ENCODE data around the gene LEFTY1.

Gene LEFTY1

DNA sequence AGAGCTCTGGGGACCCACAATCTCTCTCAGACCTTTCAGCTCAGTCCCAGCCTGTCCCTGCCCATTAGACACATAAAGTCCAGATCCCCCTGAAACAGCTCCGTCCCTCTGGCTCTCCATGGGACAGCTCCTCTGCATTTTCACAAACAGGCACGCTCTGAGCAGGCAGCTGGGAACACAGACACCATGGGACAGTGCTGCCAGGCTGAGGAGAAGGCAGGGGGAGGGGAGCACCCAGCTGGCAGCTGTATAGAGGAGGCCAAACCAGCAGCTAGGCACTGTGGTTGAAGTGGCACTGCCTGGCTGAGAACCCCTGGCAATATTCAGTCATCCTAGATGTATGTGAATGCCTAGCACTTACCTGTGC, 8.7 kb downstream of the LEFTY1 start:
- CTCF ChIA-PET = interaction anchor here (0.7 to 2.3 kb wide), 9 partner anchors 8 to 406 kb away, joined by 3 to 7 read pairs (median 4); partner anchors contain the start of gene SRP9
- H3K27me3 Mint-ChIP-seq = peaks cover 4% of the 10 kb centered on the region
- H3K4me3 Mint-ChIP-seq = peak overlapping the region; percentile 96
- H3K9me3 Mint-ChIP-seq = no peaks in the 10 kb centered on the region
- H3K27ac Mint-ChIP-seq = peak overlapping the region; percentile 96
- H3K4me1 Mint-ChIP-seq = peaks cover 71% of the 10 kb centered on the region
- DNase-seq = no peak
- H3K36me3 Mint-ChIP-seq = peaks cover 56% of the 10 kb centered on the region

DNA sequence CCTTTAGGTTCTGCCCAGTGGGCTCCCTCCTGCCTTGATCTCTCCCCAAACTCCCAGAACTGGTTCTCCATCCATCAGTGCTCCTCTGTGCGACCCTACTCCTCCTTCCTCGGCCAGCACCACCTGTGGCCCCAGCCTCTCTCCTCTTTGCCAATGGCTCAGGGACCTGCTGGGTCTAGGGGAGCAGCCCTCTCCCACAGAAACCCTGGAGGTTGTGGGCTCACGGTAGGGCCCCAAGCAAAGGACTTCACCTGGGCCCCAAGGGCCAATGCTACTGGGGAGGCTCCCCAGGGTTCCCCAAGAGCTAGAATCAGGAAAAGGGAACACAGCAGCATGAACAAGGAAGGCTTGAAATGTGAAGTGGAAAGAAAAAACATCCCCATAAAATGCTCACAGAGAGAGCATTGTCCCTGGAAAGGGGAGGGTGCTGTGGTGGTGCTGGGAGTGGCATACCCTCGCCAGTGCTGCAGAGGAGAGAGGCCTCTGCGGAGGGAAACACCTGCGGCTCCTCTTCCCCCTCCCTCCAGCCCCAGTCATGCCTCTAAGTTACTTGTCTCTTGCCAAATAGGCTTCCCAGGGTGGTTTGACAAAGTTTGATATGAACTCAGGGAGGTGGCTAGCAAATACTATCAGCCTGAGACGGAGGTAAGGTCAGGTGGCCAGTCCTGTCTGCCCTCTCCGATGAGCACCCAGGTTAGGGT, 9.3 kb downstream of the LEFTY1 start:
- peaks cover 77% of the 10 kb centered on the region for H3K4me1 Mint-ChIP-seq
- DNase-seq = peak; percentile 59
- H3K27me3 Mint-ChIP-seq = peaks cover 4% of the 10 kb centered on the region
- H3K4me3 Mint-ChIP-seq = peak overlapping the region; percentile 96
- H3K9me3 Mint-ChIP-seq = no peaks in the 10 kb centered on the region
- CTCF ChIA-PET = interaction anchor here (1.1 to 2.3 kb wide), 4 partner anchors 22 to 32 kb away, joined by 3 to 7 read pairs (median 4); no protein-coding TSS in a partner anchor
- H3K36me3 Mint-ChIP-seq = peaks cover 58% of the 10 kb centered on the region
- H3K27ac Mint-ChIP-seq = peak overlapping the region; percentile 96

DNA sequence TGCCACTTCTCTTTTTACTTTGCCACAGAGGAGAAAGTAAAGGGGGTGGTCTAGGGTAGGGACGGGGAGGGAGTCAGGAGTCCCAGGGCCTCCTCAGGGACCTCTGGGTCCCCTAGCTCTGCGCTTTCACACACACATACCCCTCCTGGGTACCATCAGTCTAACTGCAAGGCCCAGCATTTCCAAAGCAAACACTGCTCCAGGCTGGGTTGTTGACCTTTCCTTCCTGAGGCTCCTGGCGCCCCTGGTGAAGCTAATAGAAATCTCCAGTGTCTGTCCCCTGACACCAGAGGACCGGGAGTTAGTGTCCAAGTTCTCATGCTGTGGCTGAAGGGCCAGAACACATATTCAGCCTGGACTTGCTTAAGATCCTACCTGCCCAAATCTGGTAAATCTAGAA, 10.7 kb downstream of the LEFTY1 start:
- CTCF ChIA-PET = interaction anchor here (0.5 to 2.1 kb wide), 7 partner anchors 8 to 101 kb away, joined by 3 to 9 read pairs (median 3); partner anchors contain the start of genes LEFTY1 and SRP9
- Mint-ChIP-seq H3K27ac (peak overlapping the region; percentile 64), H3K4me3 (peak overlapping the region; percentile 96), H3K9me3 (no peaks in the 10 kb centered on the region), H3K27me3 (no peaks in the 10 kb centered on the region), H3K4me1 (peaks cover 79% of the 10 kb centered on the region), H3K36me3 (peaks cover 66% of the 10 kb centered on the region)
- no peak for DNase-seq

DNA sequence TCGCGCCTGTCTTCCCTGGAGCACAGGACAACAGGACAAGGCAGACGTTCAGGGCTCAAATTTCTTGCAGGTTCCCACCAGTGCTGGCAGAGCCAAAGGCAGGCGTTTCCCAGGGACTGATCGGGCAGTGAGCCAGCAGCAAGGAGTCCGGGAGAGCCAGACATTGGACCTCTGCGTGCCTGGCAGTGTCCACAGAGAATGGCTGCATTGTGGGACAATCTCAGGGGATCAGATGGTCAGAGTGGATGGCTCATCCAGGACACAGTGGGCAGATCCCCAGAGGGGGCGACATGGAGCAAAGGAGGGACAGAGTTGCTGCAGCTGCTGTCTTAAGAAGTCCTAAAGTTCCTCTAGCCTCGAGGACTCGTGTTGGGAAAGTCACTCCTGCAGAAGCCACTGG, 11.4 kb downstream of the LEFTY1 start:
- H3K9me3 Mint-ChIP-seq = no peaks in the 10 kb centered on the region
- H3K36me3 Mint-ChIP-seq = peaks cover 69% of the 10 kb centered on the region
- CTCF ChIA-PET = interaction anchor here (0.5 to 2.1 kb wide), 8 partner anchors 11 to 100 kb away, joined by 3 to 9 read pairs (median 3); partner anchors contain the start of genes LEFTY1 and SRP9
- no peak overlapping the region for H3K27ac Mint-ChIP-seq
- DNase-seq = peak; percentile 50
- H3K4me3 Mint-ChIP-seq = peak overlapping the region; percentile 8
- H3K27me3 Mint-ChIP-seq = no peaks in the 10 kb centered on the region
- peaks cover 81% of the 10 kb centered on the region for H3K4me1 Mint-ChIP-seq

DNA sequence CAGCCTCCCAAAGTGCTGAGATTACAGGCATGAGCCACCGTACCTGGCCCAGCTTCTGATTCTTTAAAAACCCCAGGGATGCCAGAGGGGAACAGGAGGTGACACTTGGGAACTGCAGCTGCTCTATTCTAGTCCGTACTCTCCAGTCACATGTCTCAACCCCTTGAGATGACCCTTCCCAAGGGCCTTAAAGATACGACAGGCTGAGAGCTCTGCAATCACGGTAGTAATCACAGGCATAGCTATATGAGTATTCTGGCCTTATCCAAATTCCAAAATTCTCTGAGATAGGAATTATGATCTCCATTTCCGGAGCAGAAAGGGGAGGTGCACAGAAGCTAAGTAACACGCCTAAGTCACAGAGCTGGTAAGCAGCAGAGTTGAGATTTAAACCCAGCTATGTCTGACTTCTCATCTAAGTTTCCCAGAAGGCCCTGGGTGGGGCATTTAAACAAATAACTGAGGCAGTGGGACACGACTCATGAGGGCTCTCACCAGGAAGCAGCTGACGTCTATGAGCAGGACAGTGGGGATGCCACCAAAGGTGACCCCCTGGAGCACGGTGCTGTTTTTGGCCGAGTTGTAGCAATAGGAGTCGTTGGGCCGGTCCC, 11.9 kb downstream of the LEFTY1 start:
- H3K4me1 Mint-ChIP-seq = peaks cover 82% of the 10 kb centered on the region
- no peaks in the 10 kb centered on the region for H3K27me3 Mint-ChIP-seq
- H3K9me3 Mint-ChIP-seq = no peaks in the 10 kb centered on the region
- CTCF ChIA-PET = interaction anchor here (0.5 to 2.1 kb wide), 9 partner anchors 10 to 419 kb away, joined by 3 to 9 read pairs (median 3); partner anchors contain the start of genes LEFTY1 and SRP9
- no peak overlapping the region for H3K27ac Mint-ChIP-seq
- no peak for DNase-seq
- H3K4me3 Mint-ChIP-seq = no peak overlapping the region
- peaks cover 70% of the 10 kb centered on the region for H3K36me3 Mint-ChIP-seq

DNA sequence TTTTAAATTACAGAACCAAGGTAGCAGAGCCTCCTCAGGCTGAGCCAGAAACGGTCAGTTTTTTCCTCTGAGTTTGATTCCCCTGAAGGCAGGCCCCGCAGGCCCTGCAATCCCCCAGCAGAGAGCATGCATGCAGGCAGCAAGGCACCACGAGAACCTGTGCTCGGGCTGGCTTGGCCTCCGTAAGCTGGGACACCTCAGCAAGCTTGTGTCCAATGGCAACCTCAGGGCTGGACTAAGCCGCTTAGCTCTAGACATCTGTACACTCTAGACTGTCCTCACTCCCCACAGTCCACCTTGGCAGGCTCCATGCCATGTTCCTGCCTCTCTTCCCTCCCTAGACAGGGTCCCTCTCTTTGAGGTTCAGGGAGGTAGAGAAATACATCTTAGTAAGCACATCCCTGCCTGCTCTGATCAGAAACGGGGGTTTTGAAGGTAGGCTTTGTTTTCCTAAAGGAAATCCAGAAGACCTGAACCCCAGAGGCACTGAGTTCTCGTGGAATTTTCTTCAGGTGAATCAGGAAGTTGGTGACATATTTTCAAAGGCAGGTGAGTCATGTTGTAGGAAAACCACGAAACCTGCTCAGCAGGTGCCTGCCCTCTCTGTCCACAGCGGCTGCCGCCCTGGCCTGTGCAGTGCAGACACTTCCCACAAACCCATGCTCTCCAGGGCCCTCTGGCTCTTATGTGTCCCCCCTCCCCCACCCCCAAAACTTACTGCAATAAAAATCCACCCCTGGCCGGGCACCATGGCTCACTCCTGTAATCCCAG, 13.7 kb downstream of the LEFTY1 start:
- DNase-seq = no peak
- Mint-ChIP-seq H3K4me1 (peaks cover 82% of the 10 kb centered on the region), H3K36me3 (peaks cover 77% of the 10 kb centered on the region), H3K9me3 (no peaks in the 10 kb centered on the region), H3K27me3 (no peaks in the 10 kb centered on the region), H3K27ac (no peak overlapping the region), H3K4me3 (no peak overlapping the region)
- CTCF ChIA-PET = interaction anchor here (1.6 kb wide), 1 partner anchor 16 kb away, joined by 3 read pairs; no protein-coding TSS in a partner anchor

DNA sequence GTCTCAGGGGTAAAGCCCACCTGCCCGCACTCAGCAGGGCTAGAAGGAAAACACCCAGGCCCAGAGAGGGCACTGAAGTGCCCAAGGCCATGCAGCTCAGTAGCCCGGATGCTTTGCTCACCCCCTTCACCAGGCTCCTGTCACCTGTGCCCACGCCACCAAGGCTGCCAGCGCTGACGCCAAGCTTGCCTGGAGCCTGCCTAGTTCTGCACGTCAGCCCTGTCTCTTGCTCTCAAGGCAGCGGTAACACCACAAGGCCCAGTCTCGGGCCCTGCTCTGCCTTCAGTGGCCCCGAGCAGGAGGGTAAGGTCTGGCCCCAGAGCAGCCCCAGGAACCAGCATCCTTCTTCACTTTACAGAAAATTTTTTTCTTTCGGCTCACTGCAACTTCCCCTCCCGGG, 14.5 kb downstream of the LEFTY1 start:
- Mint-ChIP-seq H3K9me3 (no peaks in the 10 kb centered on the region), H3K4me1 (peaks cover 74% of the 10 kb centered on the region), H3K36me3 (peaks cover 70% of the 10 kb centered on the region), H3K27me3 (no peaks in the 10 kb centered on the region), H3K4me3 (no peak overlapping the region), H3K27ac (no peak overlapping the region)
- CTCF ChIA-PET = no interaction called here
- DNase-seq = no peak

DNA sequence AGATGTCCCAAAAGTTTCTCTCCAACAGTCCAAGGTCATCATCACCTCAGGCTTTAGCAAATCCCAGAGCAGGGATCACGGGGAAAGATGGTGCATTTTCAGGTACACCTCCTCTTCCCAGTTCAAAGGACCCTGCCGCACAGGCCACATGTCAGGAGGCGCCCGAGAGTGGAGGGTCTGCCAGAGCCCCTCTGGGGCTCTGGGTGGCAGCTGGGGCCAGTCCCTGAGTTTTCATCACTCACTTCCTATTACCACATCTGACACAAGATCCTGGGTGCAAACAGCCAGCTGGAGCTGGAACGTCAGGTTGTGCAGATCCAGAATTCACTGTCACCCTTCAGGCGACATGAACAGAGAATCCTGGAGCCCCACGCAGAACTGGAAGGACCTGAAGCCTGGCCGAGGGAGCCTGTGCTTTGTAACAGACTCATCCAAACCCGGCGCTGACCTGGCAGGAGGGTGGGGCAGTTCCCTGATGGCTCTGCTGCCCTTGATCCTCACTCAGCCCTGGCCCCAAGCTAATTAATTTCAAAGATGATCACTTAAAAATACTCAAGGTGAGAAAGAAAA, 15.6 kb downstream of the LEFTY1 start:
- Mint-ChIP-seq H3K9me3 (no peaks in the 10 kb centered on the region), H3K4me1 (peaks cover 67% of the 10 kb centered on the region), H3K4me3 (no peak overlapping the region)

DNA sequence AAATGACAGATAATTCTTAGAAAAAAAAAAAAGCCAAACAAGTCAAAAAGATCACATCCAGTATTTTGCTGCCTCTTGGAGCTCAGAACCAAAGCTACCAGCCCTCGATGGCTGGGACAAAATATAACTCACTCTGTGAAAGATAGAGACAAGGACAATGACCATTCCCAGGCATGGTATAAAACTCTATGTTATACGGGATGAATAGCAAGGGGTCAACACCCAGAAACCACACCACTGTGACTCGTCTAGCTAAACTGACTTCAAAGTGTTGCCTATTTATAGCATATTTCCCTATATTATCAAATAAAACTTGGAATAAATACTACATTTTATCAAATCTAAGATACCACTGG, 16.9 kb downstream of the LEFTY1 start:
- CTCF ChIA-PET = interaction anchor here (0.6 to 1.6 kb wide), 3 partner anchors 9 to 20 kb away, joined by 3 to 4 read pairs (median 4); partner anchors contain the start of gene TMEM63A
- peaks cover 66% of the 10 kb centered on the region for H3K4me1 Mint-ChIP-seq
- no peaks in the 10 kb centered on the region for H3K27me3 Mint-ChIP-seq
- no peak overlapping the region for H3K4me3 Mint-ChIP-seq
- no peak for DNase-seq
- H3K9me3 Mint-ChIP-seq = no peaks in the 10 kb centered on the region
- H3K27ac Mint-ChIP-seq = peak overlapping the region; percentile 70
- H3K36me3 Mint-ChIP-seq = peaks cover 67% of the 10 kb centered on the region

More for the DNA sequence above, 15.6 kb downstream of the LEFTY1 start:
- no peak for DNase-seq
- H3K36me3 Mint-ChIP-seq = peaks cover 65% of the 10 kb centered on the region
- H3K27me3 Mint-ChIP-seq = no peaks in the 10 kb centered on the region
- no peak overlapping the region for H3K27ac Mint-ChIP-seq
- CTCF ChIA-PET = no interaction called here

DNA sequence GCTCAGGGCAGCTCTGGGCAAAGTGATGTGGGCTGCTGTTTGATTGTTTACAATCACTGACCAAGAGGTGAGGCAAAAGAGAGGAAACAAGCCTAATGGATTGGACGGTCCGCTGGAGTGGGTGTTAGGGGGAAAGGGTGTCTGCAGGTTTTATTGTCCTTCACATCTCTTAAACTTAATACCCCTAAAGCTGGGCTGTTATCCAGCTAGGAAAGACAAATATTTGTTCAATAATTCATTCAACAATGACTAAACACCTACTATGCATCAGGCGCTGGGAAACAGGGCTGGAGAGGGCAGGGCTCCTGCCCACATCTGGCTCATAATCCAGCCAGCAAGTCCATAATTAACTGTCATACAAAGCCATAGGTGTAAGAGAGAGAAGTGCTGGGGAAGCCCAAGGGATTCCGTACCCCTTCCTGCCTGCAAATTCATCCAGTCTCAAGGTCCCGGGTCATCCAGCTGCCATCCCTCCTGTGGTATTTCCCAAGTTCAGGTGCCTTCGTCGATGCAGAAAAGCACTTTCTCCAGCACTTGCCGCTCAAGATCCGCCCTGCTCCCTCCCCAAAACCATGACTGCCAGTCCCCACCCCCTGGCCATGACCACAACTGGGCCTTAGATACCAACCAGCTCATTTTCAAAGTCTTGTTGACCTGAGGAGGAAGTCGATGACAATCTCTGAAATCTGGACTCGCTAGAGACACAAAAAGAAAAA, 17.4 kb downstream of the LEFTY1 start:
- H3K4me3 Mint-ChIP-seq = no peak overlapping the region
- H3K27ac Mint-ChIP-seq = peak overlapping the region; percentile 70
- no peaks in the 10 kb centered on the region for H3K9me3 Mint-ChIP-seq
- peaks cover 68% of the 10 kb centered on the region for H3K36me3 Mint-ChIP-seq
- peaks cover 66% of the 10 kb centered on the region for H3K4me1 Mint-ChIP-seq
- H3K27me3 Mint-ChIP-seq = no peaks in the 10 kb centered on the region
- no peak for DNase-seq
- CTCF ChIA-PET = interaction anchor here (0.6 to 1.6 kb wide), 3 partner anchors 9 to 20 kb away, joined by 3 to 4 read pairs (median 4); partner anchors contain the start of gene TMEM63A

DNA sequence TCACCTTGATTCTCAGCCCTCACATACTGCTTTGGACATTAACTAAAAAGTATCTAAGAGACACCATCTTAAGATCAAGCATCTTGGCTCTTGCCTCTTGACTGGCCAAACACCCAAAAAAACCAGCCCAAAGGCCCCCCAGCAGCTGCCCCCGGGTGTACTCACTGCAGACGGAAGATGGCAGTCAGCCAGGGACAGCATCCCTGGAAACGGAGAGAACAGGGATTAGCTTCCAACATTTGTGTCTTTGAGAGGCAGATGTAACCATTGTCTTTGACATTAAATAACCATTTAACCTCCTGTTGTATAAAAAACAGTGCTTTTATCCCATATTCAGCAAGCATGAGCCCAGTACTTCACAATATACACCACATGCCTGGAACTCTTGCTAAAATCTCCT, 18.0 kb downstream of the LEFTY1 start:
- no peak for DNase-seq
- Mint-ChIP-seq H3K27ac (no peak overlapping the region), H3K4me3 (no peak overlapping the region), H3K36me3 (peaks cover 68% of the 10 kb centered on the region), H3K9me3 (no peaks in the 10 kb centered on the region), H3K27me3 (no peaks in the 10 kb centered on the region), H3K4me1 (peaks cover 66% of the 10 kb centered on the region)
- CTCF ChIA-PET = interaction anchor here (1.3 to 1.6 kb wide), 2 partner anchors 10 kb away, joined by 4 read pairs; no protein-coding TSS in a partner anchor

DNA sequence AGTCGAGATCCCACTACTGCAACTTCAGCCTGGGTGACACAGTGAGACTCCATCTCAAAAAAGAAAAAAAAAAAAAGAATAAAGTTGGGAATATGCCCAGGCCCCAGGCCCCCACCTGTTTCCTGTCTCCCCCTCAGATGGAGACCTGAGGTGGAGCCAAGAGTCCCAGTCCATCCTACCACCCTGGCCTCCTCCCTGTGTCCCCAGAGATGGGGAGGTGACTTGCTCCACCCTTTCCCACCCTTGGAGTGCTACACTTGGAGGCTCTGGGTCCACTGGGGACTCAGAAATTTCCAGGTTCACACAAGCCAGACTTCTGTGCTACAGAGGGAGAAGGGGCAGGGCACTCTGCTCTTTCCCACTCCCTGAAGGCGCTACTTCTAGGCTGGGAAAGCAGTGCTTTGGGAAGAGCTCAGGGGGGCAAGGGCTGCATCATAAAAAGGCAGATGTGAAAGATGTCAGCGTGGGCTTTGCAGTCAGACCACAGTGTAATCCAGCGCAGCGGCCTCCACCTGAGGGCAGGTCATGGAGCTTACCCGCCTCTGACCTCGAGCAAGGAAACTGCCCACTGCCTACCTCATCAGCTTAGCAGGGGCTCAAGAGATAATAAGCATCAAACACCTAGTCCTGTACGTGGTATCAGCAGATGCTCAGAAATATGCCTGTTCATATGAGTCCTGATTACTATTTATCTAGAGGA, 20.2 kb downstream of the LEFTY1 start:
- H3K4me3 Mint-ChIP-seq = no peak overlapping the region
- H3K36me3 Mint-ChIP-seq = peaks cover 71% of the 10 kb centered on the region
- H3K27me3 Mint-ChIP-seq = no peaks in the 10 kb centered on the region
- H3K27ac Mint-ChIP-seq = no peak overlapping the region
- no peaks in the 10 kb centered on the region for H3K9me3 Mint-ChIP-seq
- CTCF ChIA-PET = interaction anchor here (1.2 kb wide), 1 partner anchor 14 kb away, joined by 5 read pairs; the partner anchor contains the start of gene TMEM63A
- peaks cover 62% of the 10 kb centered on the region for H3K4me1 Mint-ChIP-seq
- no peak for DNase-seq

DNA sequence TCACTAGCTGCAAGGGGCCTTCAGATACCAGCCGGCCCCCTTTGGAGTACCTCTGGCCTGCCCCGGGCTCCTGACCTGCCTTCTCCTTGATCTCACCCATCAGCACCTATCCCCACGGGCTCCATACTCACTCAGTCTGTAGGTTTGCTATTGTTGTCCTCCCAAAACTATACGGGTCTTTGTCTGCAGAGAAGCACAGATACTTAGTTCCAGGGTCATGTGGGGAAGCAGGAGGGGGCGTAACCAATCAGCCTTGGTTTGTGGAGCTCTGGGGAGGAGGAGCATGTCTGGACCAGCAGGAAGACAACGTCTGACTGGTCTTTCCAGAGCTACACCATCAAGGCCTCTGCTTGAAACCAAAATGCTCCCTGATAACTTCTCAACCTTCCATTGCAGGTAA, 22.0 kb downstream of the LEFTY1 start:
- Mint-ChIP-seq H3K36me3 (peaks cover 76% of the 10 kb centered on the region), H3K4me3 (peak overlapping the region; percentile 22), H3K9me3 (no peaks in the 10 kb centered on the region), H3K27me3 (no peaks in the 10 kb centered on the region), H3K4me1 (peaks cover 52% of the 10 kb centered on the region), H3K27ac (peak overlapping the region; percentile 67)
- DNase-seq = no peak
- CTCF ChIA-PET = interaction anchor here (1.1 to 1.5 kb wide), 3 partner anchors 10 to 31 kb away, joined by 3 to 6 read pairs (median 3); partner anchors contain the start of gene TMEM63A

All from activated naive CD4-positive, alpha-beta T cell treated with anti-CD3 and anti-CD28 coated beads, Interleukin-2, amount 10 ng/mL, durations not matched to agents 7 days and 5 days (primary cell).